DMS53 treated with DMSO at 0.1 percent for 48 hours (cell line): ENCODE data around the gene ITLN2.
"Not testable (repeated sequence)": the region's sequence is repeated elsewhere in the genome, so short reads cannot be mapped to it uniquely, and the experiment has no call there.

Experiments
- DNase-seq: peaks from one replicate; lab custom pipeline; 2025; ENCODE audit not compliant: unreplicated experiment; lab: John Stamatoyannopoulos, UW

ITLN2 gene

GRCh38 chr1:160953030-160953429 lies 1.6 kb downstream of the ITLN2 start:
- DNase-seq, result no peak

- DNase-seq, result no peak
These were observed 2.5 kb downstream of the ITLN2 start for GRCh38 chr1:160952129-160952510.

GRCh38 chr1:160951443-160952128 lies 3.0 kb downstream of the ITLN2 start:
- peak; percentile 79 for DNase-seq

- DNase-seq, result no peak
These were observed 4.0 kb downstream of the ITLN2 start for GRCh38 chr1:160950657-160951056.

- DNase-seq, result no peak
These were observed 4.7 kb downstream of the ITLN2 start for GRCh38 chr1:160949881-160950280.

GRCh38 chr1:160949216-160949880 lies 5.3 kb downstream of the ITLN2 start:
- DNase-seq, result peak; percentile 61

GRCh38 chr1:160947174-160947759 lies 7.3 kb downstream of the ITLN2 start:
- not testable (repeated sequence) for DNase-seq

GRCh38 chr1:160945881-160946280 lies 8.7 kb downstream of the ITLN2 start:
- not testable (repeated sequence) for DNase-seq

- no peak for DNase-seq
These were observed 9.5 kb downstream of the ITLN2 start for GRCh38 chr1:160945079-160945478.

- DNase-seq, result peak; percentile 20
These were observed 11.7 kb downstream of the ITLN2 start for GRCh38 chr1:160942926-160943325.

GRCh38 chr1:160936666-160937065 lies 17.9 kb downstream of the ITLN2 start:
- not testable (repeated sequence) for DNase-seq

GRCh38 chr1:160935527-160936258 lies 18.9 kb downstream of the ITLN2 start:
- DNase-seq, result no peak

- not testable (repeated sequence) for DNase-seq
These were observed 21.3 kb downstream of the ITLN2 start for GRCh38 chr1:160933305-160933704.

GRCh38 chr1:160925652-160926244 lies 28.9 kb downstream of the ITLN2 start:
- DNase-seq, result no peak

- DNase-seq, result no peak
These were observed 29.6 kb downstream of the ITLN2 start for GRCh38 chr1:160924791-160925651.

GRCh38 chr1:160916666-160917065 lies 37.9 kb downstream of the ITLN2 start:
- DNase-seq, result no peak

- not testable (repeated sequence) for DNase-seq
These were observed 41.4 kb downstream of the ITLN2 start for GRCh38 chr1:160913229-160913628.

GRCh38 chr1:160911925-160912324 lies 42.7 kb downstream of the ITLN2 start:
- no peak for DNase-seq

GRCh38 chr1:160911441-160911840 lies 43.2 kb downstream of the ITLN2 start:
- no peak for DNase-seq

- DNase-seq, result peak; percentile 16
These were observed 44.3 kb downstream of the ITLN2 start for GRCh38 chr1:160910170-160910750.
